Measurements from ENCODE around the gene ZNF14.
A peak's percentile ranks its signal among the peaks of the same experiment; 100 is the strongest.
"Not testable (repeated sequence)": the region's sequence is repeated elsewhere in the genome, so short reads cannot be mapped to it uniquely, and the experiment has no call there.

The ZNF14 gene

DNA sequence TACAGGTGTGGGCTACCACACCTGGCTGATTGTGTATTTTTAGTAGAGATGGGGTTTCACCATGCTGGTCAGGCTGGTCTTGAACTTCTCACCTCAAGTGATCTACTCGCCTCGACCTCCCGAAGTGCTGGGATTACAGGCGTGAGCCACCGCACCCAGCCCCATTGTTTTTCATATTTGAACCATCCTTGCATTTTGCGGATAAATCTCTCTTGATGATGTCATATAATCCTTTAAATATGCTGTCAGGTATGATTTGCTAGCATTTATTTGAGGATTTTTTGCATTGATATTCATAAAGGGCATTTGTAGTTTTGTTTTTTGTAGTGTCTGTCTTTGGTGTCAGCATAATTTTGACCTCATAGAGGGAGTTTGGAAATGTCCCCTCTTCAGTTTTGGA lies 58.6 kb downstream of the ZNF14 start:
- peak overlapping the region; percentile 12 for H3K4me3 Mint-ChIP-seq
- peaks cover 31% of the 10 kb centered on the region for H3K4me1 Mint-ChIP-seq
- H3K27me3 Mint-ChIP-seq, result no peaks in the 10 kb centered on the region
- H3K36me3 Mint-ChIP-seq, result peaks cover 52% of the 10 kb centered on the region
- H3K9me3 Mint-ChIP-seq, result peaks cover 6% of the 10 kb centered on the region
- H3K27ac Mint-ChIP-seq, result no peak overlapping the region

DNA sequence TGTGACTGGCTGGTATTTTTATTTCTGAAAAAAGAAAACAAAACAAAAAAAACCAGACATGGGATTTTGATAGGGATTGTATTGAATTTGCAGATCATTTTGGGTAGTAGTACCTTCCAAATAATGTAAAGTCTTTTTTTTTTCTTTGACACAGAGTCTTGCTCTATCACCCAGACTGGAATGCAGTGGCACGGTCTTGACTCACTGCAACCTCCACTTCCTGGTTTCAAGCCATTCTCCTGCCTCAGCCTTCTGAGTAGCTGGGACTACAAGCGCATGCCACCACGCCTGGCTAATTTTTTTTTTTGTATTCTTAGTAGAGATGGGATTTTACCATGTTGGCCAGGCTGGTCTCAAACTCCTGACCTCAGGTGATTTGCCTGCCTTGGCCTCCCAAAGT lies 60.1 kb downstream of the ZNF14 start:
- H3K9me3 Mint-ChIP-seq, result peaks cover 6% of the 10 kb centered on the region
- peaks cover 37% of the 10 kb centered on the region for H3K4me1 Mint-ChIP-seq
- H3K36me3 Mint-ChIP-seq, result peaks cover 41% of the 10 kb centered on the region
- H3K27me3 Mint-ChIP-seq, result no peaks in the 10 kb centered on the region
- H3K27ac Mint-ChIP-seq, result no peak overlapping the region
- no peak overlapping the region for H3K4me3 Mint-ChIP-seq

DNA sequence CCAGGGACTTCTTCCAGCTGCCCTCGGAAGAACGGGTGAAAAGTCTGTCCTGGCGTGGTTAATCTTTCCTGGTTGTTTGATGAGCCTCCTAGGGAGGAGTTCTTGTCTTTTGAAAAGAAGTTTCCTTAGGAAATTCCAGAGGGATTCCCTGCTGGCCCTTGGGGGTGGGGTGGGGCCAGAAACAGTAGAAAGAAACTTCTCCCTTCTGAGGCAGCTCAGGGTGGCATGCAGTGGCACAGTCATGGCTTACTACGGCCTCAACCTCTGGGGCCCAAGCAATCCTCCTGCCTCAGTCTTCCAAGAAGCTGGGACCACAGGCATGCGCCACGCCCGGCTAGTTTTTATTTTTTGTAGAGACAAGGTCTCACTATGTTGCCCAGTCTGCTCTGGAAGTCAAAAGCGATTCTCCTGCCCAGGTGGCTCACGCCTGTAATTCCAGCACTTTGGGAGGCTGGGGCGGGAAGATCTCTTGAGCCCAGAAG lies 62.8 kb downstream of the ZNF14 start:
- no peaks in the 10 kb centered on the region for H3K9me3 Mint-ChIP-seq
- peaks cover 28% of the 10 kb centered on the region for H3K4me1 Mint-ChIP-seq
- peaks cover 15% of the 10 kb centered on the region for H3K36me3 Mint-ChIP-seq
- peak overlapping the region; percentile 88 for H3K4me3 Mint-ChIP-seq
- H3K27me3 Mint-ChIP-seq, result no peaks in the 10 kb centered on the region
- H3K27ac Mint-ChIP-seq, result peak overlapping the region; percentile 90

DNA sequence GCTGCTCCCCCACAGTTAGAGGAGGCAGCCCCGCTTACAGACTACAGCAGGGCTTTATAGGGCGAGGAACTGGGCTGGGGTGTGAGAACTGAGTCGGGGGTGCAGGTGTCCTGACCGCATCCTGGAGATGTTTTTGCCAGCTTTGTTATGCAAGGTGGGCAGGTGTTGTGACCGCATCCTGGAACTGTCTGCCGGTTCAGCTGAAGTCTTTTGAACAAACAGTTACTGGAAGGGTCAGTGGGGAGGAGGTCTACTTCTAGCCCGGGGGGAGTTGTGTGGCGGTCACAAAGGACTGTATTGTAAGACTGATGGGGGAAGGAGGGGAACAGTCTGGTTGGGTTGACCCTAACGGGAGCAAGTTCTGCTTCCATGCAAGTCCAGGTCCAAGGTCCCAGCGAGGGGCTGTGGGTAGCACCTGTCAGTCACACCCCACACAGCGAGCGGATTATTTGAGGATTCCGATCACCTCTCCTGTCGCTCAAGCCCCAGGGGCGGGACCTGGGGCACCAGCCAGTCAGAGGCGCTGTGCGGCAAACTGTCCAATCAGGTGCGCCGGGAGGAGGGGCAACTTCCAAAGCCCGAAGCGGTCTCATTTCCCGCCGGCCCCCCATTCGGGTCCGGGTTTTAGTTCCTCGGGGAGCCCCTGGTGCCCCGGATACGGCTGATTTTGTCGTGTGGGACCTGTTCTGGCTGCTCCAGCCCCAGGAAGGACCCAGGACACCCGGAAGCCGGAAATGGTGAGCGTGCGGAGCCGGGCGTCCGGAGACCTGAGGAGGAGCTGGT lies 64.5 kb downstream of the ZNF14 start, which contains the start of gene ZNF101:
Gene ZNF101, plus strand, starts transcription at position 610 of the 783 bp plus-strand sequence. Its CDS starts 125 bp downstream, at position 735.
- H3K36me3 Mint-ChIP-seq, result peaks cover 8% of the 10 kb centered on the region
- H3K27me3 Mint-ChIP-seq, result no peaks in the 10 kb centered on the region
- no peaks in the 10 kb centered on the region for H3K9me3 Mint-ChIP-seq
- peak within 1 kb of the TSS; percentile 92 for H3K4me3 Mint-ChIP-seq
- H3K4me1 Mint-ChIP-seq, result peaks cover 26% of the 10 kb centered on the region
- peak within 1 kb of the TSS; percentile 96 for H3K27ac Mint-ChIP-seq

DNA sequence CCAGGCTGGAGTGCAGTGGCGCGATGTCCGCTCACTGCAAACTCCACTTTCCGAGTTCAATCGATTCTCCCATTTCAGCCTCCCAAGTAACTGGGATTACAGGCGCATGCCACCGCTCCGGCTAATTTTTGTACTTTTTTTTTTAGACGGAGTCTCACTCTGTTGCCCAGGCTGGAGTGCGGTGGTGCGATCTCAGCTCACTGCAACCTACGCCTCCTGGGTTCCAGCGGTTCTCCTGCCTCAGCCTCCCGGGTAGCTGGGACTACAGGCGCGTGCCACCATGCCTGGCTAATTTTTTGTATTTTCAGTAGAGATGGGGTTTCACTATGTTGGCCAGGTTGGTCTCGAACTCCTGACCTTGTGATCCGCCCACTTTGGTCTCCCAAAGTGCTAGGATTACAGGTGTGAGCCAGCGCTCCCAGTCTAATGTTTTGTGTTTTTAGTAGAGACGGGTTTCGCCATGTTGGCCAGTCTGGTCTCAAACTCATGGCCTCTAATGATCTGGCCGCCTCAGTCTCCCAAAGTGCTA lies 67.4 kb downstream of the ZNF14 start:
- Mint-ChIP-seq H3K4me3 (peak overlapping the region; percentile 39), H3K4me1 (peaks cover 43% of the 10 kb centered on the region)
- H3K27ac Mint-ChIP-seq, H3K36me3 Mint-ChIP-seq, H3K27me3 Mint-ChIP-seq, H3K9me3 Mint-ChIP-seq: not testable (repeated sequence)

DNA sequence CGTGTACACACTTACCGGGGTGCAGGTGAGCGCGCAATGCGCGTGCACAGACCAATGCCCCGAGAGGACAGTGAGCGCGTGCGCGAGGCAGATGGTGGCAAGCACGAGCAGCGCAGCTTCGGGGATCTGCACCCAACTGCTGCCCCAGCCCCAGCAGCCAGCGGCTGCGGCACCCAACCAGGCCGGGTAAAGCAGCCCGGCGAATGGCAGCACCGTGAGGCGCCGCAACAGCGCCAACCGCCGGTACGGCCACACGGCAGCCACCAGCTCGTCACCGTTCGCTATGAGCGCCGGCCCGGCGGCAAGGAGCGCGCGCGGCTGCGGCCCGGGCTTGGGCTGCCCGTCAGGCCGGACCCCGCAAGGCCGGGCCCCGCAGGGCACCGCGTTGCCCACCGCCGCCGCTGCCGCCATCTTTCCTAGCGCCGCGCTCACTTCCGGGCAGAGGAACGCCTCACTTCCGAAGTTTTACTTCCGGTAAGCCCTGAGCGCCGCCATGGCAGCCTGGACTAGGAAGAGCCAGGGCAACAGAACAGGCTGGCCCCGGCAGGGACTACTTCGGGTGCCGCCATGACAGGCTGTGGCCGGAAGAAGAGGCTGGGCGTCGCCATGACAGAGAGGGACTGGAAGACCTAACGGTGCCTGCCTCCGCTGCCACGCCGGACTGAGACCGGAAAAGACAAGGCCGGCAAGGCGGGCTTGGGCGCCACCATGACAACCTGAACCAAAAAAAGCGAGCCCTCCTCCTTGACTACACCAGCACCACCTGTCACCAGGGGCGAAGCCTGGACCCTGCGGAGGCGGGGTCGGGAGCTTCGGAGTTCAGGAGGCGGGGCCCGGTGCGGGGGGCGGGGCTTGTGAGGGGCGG lies 69.4 kb downstream of the ZNF14 start, which contains the start of gene ATP13A1:
Gene ATP13A1, minus strand, starts transcription at position 421 of the 865 bp plus-strand sequence. Its CDS starts 10 bp downstream, at position 411.
- Mint-ChIP-seq H3K9me3 (no peaks in the 10 kb centered on the region), H3K27me3 (no peaks in the 10 kb centered on the region), H3K4me1 (peaks cover 36% of the 10 kb centered on the region), H3K4me3 (peak within 1 kb of the TSS; percentile 92), H3K36me3 (peaks cover 2% of the 10 kb centered on the region), H3K27ac (peak within 1 kb of the TSS; percentile 95)

DNA sequence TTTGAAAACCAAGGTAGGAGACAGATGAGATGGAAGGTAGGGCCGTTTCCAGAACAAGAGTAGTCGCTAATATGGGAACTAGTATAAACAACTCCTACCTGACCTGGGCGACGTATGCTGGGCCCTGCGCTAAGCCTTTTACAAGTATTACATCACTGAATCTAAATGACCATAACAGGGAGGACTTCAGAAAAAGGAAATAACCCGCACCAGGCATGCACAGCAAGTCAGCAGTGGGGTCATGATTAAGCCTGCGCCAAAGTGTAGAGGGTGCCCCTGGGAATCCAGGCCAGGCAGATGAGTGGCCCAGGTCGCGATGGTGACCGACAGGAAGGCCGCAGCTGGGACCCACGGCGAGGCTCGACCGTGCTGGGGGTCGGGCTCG lies 70.0 kb downstream of the ZNF14 start:
- Mint-ChIP-seq H3K9me3 (no peaks in the 10 kb centered on the region), H3K27ac (peak overlapping the region; percentile 85), H3K36me3 (peaks cover 5% of the 10 kb centered on the region), H3K27me3 (no peaks in the 10 kb centered on the region), H3K4me3 (peak overlapping the region; percentile 92), H3K4me1 (peaks cover 30% of the 10 kb centered on the region)

DNA sequence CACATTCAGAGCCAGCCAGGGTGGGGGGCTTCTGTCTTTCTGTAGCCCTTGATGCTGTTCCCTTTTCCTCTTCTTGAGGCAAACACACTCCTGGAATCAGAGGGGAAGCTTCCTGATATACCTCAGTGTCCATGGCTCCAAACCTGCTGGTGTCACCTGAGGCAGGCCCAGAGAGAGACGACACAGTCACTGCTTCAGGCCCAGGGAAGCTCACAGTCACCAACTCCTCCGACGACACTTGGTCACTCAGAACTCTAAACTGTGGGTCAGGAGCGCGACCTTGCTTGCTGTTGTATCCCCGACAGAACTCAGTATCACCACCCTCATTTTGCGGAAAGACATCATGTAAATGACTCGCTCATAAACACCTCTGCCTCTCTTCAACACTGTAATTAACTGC lies 70.6 kb downstream of the ZNF14 start:
- H3K4me1 Mint-ChIP-seq, result peaks cover 30% of the 10 kb centered on the region
- H3K27me3 Mint-ChIP-seq, result no peaks in the 10 kb centered on the region
- no peaks in the 10 kb centered on the region for H3K9me3 Mint-ChIP-seq

DNA sequence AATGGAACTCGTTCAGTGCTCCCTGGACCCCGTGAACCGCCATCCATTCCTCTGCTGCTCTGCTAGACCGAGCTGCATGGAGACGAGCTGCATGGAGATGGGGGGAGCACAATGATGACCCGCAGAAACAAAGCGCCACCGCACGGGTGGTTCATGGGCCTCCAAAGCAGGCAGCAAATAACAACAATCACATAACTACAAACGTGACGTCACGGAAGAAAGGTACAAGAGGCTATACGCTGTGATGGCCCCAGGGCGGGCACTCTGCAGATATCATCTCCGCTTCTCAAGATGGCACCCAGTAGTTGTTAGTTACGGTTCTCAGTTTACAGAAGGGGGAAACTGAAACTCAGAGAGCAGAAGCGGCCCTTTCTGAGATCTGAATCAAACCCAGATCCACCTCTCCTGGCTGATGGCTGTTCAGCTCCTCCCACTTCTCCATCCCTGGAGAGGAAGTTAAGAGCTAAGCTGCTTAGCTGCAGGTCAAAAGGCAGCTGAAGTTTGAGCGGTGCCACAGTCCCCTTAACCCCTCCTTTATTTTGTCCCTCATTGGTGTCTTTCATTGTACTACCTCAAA lies 71.1 kb downstream of the ZNF14 start:
- no peaks in the 10 kb centered on the region for H3K27me3 Mint-ChIP-seq
- H3K36me3 Mint-ChIP-seq, result peaks cover 7% of the 10 kb centered on the region
- H3K9me3 Mint-ChIP-seq, result no peaks in the 10 kb centered on the region
- peak overlapping the region; percentile 81 for H3K27ac Mint-ChIP-seq
- peaks cover 26% of the 10 kb centered on the region for H3K4me1 Mint-ChIP-seq
- peak overlapping the region; percentile 92 for H3K4me3 Mint-ChIP-seq

More for the DNA sequence above, 70.6 kb downstream of the ZNF14 start:
- Mint-ChIP-seq H3K4me3 (peak overlapping the region; percentile 92), H3K36me3 (peaks cover 5% of the 10 kb centered on the region), H3K27ac (peak overlapping the region; percentile 85)

DNA sequence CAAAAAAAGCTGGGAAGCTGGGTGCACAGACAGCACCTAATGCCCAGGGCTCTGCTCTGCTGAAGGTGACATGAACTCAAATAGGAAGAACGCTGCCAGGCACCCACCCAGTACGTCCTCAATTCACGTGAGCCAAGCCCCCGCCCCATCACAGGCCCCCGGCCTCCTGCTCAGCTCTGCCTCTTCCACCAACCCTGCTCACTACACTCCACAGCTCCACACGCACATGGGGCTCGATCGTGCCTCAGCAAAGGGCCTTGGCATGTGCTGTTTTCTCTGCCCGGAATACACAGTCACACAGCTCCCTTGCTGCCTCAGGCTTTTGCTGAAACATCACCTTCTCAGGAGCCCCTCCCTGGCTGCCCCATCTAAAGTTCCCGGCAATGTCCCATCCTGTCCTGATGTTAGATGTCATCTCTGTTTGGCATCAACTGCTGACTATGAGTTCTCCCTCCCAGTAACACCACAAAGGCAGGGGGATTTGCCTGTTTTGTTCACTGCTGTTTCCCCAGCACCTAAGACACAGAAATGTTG lies 71.7 kb downstream of the ZNF14 start:
- no peaks in the 10 kb centered on the region for H3K27me3 Mint-ChIP-seq
- H3K36me3 Mint-ChIP-seq, result peaks cover 7% of the 10 kb centered on the region
- no peaks in the 10 kb centered on the region for H3K9me3 Mint-ChIP-seq
- peak overlapping the region; percentile 92 for H3K4me3 Mint-ChIP-seq
- H3K27ac Mint-ChIP-seq, result peak overlapping the region; percentile 81
- peaks cover 24% of the 10 kb centered on the region for H3K4me1 Mint-ChIP-seq
